Psoas muscle (tissue), 8 donors: ENCODE measurements around the gene CEP350. TPM values are rescaled to one million over a fixed set of nuclear protein-coding genes. Genes with fewer than 3 reads are reported as not detected.

Experiments used
- ATAC-seq, 4 donors: fragments of 200-7000 bp; cut with Tn5 transposase; one replicate each; pipeline ENCODE4 v1.9.1; 2020; ENCODE audit warnings: moderate library complexity in 3 of 4, mild to moderate bottlenecking in 2 of 4
- DNase-seq, 2 donors: peaks; one replicate each; pipeline ENCODE4 v3.0.0-alpha.2; 2020
- H3K27ac ChIP-seq: fragments of 200-600 bp; one replicate; pipeline ENCODE4 v1.8.0; 2022
- H3K27me3 ChIP-seq, 3 donors: fragments of 200-600 bp in 1 of 3; one replicate each; pipeline versions ENCODE4 v1.6.1 to v1.8.0; 2013 to 2022; ENCODE audit warnings: low read length in 2 of 3, mild to moderate bottlenecking in 2 of 3, moderate library complexity in 1 of 3; ENCODE audit not compliant: insufficient read depth in 3 of 3
- H3K36me3 ChIP-seq, 2 donors: fragments of 200-600 bp in 1 of 2; one replicate each; pipeline versions ENCODE4 v1.6.1 to v1.8.0; 2013 to 2022; ENCODE audit warnings: low read depth in 1 of 2, mild to moderate bottlenecking in 1 of 2, moderate library complexity in 1 of 2; ENCODE audit not compliant: insufficient read depth in 1 of 2
- H3K4me1 ChIP-seq: fragments of 200-600 bp; one replicate; pipeline ENCODE4 v1.8.0; 2022
- H3K4me3 ChIP-seq: fragments of 200-600 bp; one replicate; pipeline ENCODE4 v1.8.0; 2022; ENCODE audit warnings: mild to moderate bottlenecking
- H3K9me3 ChIP-seq: fragments of 200-600 bp; one replicate; pipeline ENCODE4 v1.8.0; 2022
- WGBS, 3 donors: extraction: QIAGEN DNeasy Blood & Tissue Kit; methylation state at CpG; one replicate each; pipeline versions ENCODE4 v1.1.6 to v1.1.7; 2013; 5-methylcytosine and 5-hydroxymethylcytosine counted together
- intact Hi-C, 2 donors: fragments of 100-400 bp; cut with DNase I; formaldehyde crosslinking; loops; one replicate each; pipeline versions ENCODE4 v1.11.0 to v1.14.2; 2022
- polyA plus RNA-seq, 3 donors: library from polyadenylated mRNA; stranded (reverse); fragments of 200-250 nt; gene quantifications; one replicate each; pipeline ENCODE4 v1.2.3, GENCODE V29; 2013
- total RNA-seq, 4 donors: library from RNA; stranded (reverse); fragmentation: NEBNext Ultra II Directional in 2 of 4; extraction: Animal tissue kit (Norgen Biotek cat#: 25700) in 2 of 4; gene quantifications; one replicate each; pipeline versions ENCODE4 v1.2.1 to v1.2.4, GENCODE V29; 2021 to 2023
- TF ChIP-seq, protein P1 (sequence below): fragments of 200-600 bp; IDR thresholded peaks from one replicate; pipeline ENCODE4 v1.8.0; 2022; ENCODE audit warnings: antibody characterized with exemption
- donor health status: healthy with polysubstance abuse.
- donor health status: DM: no; HTN: no; CAD: no; lungs with moderate emphysema.
- donor health status: Bipolar disorder and iron deficiency.
- donor health status: healthy.
- donor health status: DM: yes; HTN: yes; CAD: no.
- donor health status: DM: no; HTN: no; CAD: no.
- donor health status: DM: no; HTN: no; CAD: no.
- donor health status: DM: yes; HTN: yes; CAD: no.

Gene CEP350
- total and polyA plus RNA-seq, 7 donors, result 5.1 to 65.3 (median 52.8) TPM

DNA sequence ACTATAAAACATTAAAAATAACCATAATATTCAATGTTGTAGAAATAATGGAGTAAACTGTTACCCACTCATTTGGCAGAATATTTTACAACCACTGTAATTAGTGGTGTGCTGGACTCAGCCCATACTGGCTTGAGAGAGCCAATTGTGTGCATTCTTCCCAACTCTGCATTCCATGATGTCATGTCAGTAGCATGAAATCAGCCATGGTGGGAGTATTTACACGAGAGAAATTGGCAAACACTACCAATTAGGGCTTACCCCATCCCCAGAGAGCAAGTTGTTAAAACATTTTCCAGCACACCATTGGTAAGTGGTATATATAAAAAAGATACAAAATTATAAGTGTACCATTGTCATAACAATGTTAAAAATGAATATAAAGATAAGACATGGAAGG lies 180.9 kb downstream of the CEP350 start:
- Histone ChIP-seq H3K4me3 (no peak overlapping the region), H3K36me3 (no peaks in the 10 kb centered on the region), H3K9me3 (no peaks in the 10 kb centered on the region), H3K27ac (no peak overlapping the region), H3K27me3 (no peaks in the 10 kb centered on the region), H3K4me1 (no peaks in the 10 kb centered on the region)
- TF ChIP-seq, protein P1, sequence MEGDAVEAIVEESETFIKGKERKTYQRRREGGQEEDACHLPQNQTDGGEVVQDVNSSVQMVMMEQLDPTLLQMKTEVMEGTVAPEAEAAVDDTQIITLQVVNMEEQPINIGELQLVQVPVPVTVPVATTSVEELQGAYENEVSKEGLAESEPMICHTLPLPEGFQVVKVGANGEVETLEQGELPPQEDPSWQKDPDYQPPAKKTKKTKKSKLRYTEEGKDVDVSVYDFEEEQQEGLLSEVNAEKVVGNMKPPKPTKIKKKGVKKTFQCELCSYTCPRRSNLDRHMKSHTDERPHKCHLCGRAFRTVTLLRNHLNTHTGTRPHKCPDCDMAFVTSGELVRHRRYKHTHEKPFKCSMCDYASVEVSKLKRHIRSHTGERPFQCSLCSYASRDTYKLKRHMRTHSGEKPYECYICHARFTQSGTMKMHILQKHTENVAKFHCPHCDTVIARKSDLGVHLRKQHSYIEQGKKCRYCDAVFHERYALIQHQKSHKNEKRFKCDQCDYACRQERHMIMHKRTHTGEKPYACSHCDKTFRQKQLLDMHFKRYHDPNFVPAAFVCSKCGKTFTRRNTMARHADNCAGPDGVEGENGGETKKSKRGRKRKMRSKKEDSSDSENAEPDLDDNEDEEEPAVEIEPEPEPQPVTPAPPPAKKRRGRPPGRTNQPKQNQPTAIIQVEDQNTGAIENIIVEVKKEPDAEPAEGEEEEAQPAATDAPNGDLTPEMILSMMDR, result no peak
- no peak for ATAC-seq
- DNase-seq, result no peak
- 7 to 18% (median 11%) methylated on average over 1 of the region's 1 CpG for WGBS, 3 donors
- intact Hi-C loops, result no loop called here

DNA sequence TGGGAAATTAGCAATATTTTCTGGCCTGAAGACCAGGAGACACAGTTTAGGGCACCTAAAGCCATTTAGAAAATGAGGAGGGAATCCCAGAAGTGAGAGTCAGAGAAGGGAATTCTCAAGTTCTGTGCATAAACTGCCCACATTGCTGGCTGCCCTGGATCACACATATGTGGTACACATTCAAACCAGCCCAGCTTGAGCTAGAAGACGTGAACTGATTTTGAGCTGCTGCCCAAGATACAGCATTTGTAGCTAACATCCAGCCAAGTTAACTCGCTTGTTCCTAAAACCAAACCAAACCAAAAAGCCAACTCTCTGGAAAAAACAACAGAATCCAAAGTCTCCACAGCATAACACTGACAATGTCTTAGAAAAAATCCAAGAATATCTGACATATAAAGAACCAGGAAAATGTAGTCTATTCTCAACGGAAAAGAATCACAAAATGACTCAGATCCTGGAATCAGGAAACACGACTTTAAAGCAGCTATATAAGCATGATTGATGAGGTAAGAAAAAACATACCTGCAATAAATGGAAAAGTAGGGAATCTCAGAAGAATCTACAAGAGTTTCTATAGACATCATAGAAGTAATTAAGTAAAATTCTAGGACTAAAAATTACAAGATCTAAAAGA lies 181.8 kb downstream of the CEP350 start:
- no peaks in the 10 kb centered on the region for H3K27me3 ChIP-seq
- TF ChIP-seq, protein P1, result no peak
- intact Hi-C loops, result no loop called here
- no peak overlapping the region for H3K27ac ChIP-seq
- H3K4me1 ChIP-seq, result no peaks in the 10 kb centered on the region
- no peak overlapping the region for H3K4me3 ChIP-seq
- ATAC-seq, result no peak
- no peaks in the 10 kb centered on the region for H3K9me3 ChIP-seq
- no peak for DNase-seq
- 63 to 67% (median 63%) methylated on average over 4 of the region's 4 CpGs for WGBS, 3 donors
- H3K36me3 ChIP-seq, result no peaks in the 10 kb centered on the region

DNA sequence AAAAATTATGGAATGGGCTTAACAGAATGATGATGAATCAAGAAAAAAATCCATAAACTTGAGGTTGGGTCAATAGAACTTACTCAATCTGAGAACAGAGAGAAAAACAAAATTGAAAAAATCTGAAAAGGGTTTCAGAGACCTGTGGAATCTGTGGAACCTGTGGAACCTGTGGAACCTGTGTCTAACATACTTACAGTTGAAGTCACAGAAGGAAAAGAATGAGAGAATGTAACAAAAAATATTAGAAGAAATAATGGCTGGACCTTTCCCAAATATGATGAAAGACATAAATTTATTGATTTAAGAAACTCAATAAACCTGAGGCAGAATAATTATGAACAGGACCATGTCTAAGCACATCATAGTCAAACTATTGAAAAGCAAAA lies 182.4 kb downstream of the CEP350 start:
- Histone ChIP-seq H3K4me1 (no peaks in the 10 kb centered on the region), H3K36me3 (no peaks in the 10 kb centered on the region), H3K27ac (no peak overlapping the region), H3K9me3 (no peaks in the 10 kb centered on the region), H3K4me3 (no peak overlapping the region), H3K27me3 (no peaks in the 10 kb centered on the region)
- no peak for ATAC-seq
- TF ChIP-seq, protein P1, result no peak
- intact Hi-C loops, result no loop called here
- DNase-seq, result no peak

DNA sequence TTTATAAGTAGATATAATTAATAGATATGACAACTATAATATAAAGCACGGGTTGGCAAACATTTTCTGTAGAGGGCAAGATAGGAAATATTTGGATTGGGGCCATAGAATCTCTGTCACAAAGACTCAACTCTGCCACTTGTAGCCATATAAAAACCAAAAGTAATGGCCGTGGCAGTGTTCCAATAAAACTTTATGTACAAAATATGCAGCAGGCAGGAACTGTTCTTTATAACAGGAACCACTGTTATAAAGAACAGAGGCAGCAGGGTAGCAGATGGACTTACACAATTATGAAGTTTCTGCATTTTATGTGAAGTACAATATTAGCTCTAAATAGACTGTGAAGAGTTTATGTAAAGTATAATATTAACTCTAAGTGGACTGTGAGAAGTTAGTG lies 183.2 kb downstream of the CEP350 start:
- Histone ChIP-seq H3K4me1 (no peaks in the 10 kb centered on the region), H3K27ac (no peak overlapping the region), H3K4me3 (no peak overlapping the region), H3K36me3 (no peaks in the 10 kb centered on the region), H3K9me3 (no peaks in the 10 kb centered on the region), H3K27me3 (no peaks in the 10 kb centered on the region)
- TF ChIP-seq, protein P1, result no peak
- intact Hi-C loops, result no loop called here
- WGBS, 3 donors, result 63 to 69% (median 66%) methylated on average over 2 of the region's 2 CpGs
- ATAC-seq (no peak), DNase-seq (no peak)

DNA sequence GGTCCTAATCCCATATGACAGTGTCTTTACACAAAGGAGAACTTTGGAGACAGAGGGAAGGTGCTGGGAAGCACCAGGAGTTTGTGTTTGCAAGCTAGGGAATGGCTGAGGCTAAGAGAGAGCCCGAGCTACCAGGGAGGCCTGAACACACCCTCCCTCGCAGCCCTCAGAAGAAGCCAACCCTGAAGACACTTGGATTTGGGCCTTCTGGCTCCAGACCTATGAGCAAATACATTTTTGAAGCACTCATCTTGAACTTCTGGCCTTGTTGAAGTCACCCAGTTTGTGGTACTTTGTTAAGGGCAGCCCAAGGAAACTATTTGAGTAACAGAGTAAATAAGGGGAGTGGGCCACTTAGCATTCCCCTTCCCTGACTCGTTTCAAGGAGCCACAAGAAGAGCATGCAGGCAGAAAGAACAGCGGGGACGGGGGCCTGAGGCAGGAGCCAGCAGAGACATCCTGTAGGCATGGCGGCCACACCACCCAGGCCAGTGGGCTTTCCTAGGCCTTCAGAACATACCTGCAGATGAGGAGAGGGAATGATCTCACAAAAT lies 186.8 kb downstream of the CEP350 start:
- H3K36me3 ChIP-seq, result no peaks in the 10 kb centered on the region
- H3K27me3 ChIP-seq, result no peaks in the 10 kb centered on the region
- WGBS, 3 donors, result 79 to 81% (median 80%) methylated on average over 6 of the region's 6 CpGs
- TF ChIP-seq, protein P1, result no peak
- H3K4me3 ChIP-seq, result no peak overlapping the region
- H3K9me3 ChIP-seq, result no peaks in the 10 kb centered on the region
- no peak overlapping the region for H3K27ac ChIP-seq
- intact Hi-C loops, result no loop called here
- ATAC-seq (no peak), DNase-seq (no peak)
- H3K4me1 ChIP-seq, result no peaks in the 10 kb centered on the region
